ENCODE results near the gene PCDHGB7.
"Not testable (repeated sequence)": the region's sequence is repeated elsewhere in the genome, so short reads cannot be mapped to it uniquely, and the experiment has no call there.

Gene PCDHGB7

DNA sequence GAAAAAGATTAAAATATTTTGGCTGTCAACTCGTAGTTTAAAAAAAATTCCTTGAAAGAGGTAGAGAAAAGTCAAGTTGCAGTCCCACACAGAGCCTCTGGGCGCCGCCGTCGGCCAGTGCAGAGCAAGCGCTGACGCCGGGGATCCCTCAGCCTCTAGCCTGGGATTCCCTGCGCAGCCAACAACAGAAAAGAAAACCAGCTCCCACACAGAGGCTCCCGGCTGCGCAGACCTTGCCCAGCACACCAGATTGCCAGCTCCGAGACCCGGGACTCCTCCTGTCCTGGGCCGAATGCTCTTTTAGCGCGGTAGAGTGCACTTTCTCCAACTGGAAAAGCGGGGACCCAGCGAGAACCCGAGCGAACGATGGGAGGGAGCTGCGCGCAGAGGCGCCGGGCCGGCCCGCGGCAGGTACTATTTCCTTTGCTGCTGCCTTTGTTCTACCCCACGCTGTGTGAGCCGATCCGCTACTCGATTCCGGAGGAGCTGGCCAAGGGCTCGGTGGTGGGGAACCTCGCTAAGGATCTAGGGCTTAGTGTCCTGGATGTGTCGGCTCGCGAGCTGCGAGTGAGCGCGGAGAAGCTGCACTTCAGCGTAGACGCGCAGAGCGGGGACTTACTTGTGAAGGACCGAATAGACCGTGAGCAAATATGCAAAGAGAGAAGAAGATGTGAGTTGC is at the start of gene PCDHGB7:
PCDHGB7 (plus strand) TSS at position 184 of the 679 bp plus-strand sequence; CDS start at position 367, 183 bp downstream.
- peak in 4 of 14 donors; percentile 29 to 45 (median 36) for DNase-seq

DNA sequence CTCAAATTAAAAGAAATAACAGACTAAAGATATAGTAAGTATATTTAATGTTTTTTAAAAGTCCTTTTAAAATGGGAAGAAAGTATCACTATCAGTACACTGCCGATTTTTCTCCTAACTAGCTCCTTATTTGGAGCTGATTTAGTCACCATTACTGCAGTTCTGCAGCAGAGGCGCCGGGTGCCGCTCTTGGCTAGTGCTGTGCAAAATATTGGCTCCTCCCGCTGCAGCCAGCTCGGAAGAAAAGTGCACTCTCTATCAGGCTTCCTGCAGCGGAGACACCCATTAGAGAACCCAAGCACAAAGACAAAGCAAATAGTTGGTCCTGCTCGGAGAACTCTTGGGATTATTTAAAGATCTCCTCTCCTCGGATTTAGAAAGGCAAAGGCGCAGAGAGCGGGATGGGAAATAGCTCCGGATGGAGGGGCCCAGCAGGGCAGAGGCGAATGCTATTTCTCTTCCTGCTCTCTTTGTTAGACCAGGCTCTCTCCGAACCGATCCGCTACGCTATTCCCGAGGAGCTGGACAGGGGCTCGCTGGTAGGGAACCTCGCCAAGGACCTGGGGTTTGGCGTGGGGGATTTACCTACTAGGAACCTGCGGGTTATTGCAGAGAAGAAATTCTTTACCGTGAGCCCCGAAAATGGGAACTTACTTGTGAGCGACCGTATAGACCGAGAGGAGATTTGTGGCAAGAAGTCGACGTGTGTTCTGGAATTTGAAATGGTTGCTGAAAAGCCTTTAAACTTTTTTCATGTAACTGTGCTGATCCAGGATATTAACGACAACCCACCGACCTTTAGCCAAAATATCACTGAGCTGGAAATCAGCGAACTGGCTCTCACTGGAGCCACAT is 47.3 kb upstream of the PCDHGB7 start, which contains the start of gene PCDHGB3:
PCDHGB3 (plus strand) TSS at position 249 of the 855 bp plus-strand sequence; CDS start at position 402, 153 bp downstream.
- no peak for DNase-seq

DNA sequence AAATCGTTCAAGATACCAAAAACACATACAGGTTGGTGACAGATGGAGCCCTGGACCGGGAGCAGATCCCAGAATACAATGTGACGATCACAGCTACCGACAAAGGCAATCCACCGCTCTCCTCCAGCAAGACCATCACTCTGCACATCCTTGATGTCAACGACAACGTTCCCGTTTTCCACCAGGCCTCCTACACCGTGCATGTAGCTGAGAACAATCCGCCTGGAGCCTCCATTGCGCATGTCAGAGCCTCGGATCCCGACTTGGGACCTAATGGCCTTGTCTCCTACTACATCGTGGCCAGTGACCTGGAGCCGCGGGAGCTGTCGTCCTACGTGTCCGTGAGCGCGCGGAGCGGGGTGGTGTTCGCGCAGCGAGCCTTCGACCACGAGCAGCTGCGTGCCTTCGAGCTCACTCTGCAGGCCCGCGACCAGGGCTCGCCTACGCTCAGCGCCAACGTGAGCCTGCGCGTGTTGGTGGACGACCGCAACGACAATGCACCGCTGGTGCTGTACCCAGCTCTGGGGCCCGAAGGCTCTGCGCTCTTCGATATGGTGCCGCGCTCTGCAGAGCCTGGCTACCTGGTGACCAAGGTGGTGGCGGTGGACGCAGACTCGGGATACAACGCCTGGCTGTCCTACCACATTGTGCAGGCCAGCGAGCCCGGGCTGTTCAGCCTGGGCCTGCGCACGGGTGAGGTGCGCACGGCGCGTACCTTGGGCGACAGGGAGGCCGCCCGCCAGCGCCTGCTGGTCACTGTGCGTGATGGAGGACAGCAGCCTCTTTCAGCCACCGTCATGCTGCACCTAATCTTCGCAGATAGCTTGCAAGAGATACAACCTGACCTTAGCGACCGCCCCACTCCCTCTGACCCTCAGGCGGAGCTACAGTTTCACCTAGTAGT is 45.7 kb upstream of the PCDHGB7 start:
- no peak for DNase-seq

DNA sequence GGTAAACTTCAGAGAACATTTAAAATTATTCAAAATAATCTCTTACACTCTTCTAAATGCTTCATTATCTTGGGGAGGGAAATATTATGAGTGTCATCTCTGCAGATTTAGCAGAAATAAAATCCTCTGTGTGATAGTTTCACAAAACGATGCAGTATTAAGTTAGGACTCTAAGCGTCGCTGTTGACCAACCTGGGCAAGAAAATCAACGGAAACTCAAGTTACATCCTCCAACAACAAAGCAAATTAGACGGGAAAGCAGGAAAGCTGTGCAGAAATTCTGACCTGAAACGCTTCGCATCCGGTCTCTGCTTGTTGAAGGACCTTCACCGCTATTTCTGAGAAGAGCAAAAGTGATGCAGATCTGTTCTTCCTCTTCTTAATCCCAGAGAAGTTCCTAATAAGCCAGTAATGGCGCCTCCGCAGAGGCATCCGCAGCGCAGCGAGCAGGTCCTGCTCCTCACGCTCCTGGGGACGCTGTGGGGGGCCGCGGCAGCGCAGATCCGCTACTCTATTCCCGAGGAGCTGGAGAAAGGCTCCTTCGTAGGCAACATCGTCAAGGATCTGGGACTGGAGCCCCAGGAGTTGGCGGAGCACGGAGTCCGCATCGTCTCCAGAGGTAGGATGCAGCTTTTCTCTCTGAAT is 43.7 kb upstream of the PCDHGB7 start, which contains the start of gene PCDHGA6:
PCDHGA6 (plus strand) TSS at position 219 of the 645 bp plus-strand sequence; CDS start at position 412, 193 bp downstream.
- no peak for DNase-seq

DNA sequence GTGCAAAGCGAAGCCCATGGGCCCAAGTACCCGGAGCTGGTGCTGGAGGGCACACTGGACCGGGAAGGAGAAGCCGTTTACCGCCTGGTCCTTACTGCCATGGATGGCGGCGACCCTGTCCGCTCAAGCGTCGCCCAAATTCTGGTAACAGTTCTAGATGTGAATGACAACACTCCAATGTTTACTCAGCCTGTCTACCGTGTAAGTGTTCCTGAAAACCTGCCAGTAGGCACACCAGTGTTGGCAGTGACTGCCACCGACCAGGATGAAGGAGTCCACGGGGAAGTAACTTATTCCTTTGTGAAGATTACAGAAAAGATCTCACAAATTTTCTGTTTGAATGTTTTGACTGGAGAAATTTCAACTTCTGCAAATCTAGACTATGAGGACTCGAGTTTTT is 42.9 kb upstream of the PCDHGB7 start:
- DNase-seq, result no peak

DNA sequence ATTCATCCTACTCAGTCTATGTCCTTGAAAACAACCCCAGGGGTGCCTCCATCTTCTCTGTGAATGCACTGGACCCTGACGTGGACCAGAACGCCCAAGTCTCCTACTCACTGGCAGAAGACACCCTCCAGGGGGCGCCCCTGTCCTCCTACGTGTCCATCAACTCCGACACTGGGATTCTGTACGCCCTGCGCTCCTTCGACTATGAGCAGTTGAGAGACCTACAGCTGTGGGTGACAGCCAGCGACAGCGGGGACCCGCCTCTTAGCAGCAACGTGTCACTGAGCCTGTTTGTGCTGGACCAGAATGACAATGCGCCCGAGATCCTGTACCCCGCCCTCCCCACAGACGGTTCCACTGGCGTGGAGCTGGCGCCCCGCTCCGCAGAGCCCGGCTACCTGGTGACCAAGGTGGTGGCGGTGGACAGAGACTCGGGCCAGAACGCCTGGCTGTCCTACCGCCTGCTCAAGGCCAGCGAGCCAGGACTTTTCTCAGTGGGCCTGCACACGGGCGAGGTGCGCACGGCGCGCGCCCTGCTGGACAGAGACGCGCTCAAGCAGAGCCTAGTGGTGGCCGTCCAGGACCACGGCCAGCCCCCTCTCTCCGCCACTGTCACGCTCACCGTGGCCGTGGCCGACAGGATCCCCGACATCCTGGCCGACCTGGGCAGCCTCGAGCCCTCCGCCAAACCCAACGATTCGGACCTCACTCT is 41.9 kb upstream of the PCDHGB7 start:
- DNase-seq, result not testable (repeated sequence)

DNA sequence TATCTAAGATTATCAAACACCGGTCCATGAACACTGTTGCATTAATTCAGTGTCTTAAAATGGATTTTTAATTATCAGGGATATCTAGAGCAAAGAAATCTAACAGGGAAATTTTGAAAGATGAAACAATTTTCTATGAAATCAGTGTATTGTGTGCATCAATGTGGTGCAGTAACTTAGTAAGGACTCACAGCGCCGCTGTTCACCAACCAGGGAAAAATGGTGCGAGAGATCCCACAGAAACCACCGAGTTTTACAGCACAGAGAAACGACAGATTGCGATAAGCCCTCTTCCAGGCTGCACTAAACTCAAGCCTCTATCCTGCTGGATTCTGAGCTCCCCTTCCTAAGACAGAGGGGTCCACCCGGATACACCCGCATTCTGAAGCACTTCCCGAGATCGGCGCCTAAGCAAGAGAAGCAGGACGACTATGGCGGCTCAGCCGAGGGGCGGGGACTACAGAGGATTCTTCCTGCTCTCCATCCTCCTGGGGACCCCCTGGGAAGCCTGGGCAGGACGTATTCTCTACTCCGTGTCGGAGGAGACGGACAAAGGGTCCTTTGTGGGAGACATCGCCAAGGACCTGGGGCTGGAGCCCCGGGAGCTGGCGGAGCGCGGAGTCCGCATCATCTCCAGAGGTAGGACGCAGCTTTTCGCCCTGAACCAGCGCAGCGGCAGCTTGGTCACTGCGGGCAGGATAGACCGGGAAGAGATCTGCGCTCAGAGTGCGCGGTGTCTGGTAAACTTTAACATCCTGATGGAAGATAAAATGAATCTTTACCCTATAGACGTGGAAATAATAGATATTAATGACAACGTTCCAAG is 34.8 kb upstream of the PCDHGB7 start, which contains the start of gene PCDHGA7:
PCDHGA7 (plus strand) TSS at position 274 of the 826 bp plus-strand sequence; CDS start at position 432, 158 bp downstream.
- no peak for DNase-seq

DNA sequence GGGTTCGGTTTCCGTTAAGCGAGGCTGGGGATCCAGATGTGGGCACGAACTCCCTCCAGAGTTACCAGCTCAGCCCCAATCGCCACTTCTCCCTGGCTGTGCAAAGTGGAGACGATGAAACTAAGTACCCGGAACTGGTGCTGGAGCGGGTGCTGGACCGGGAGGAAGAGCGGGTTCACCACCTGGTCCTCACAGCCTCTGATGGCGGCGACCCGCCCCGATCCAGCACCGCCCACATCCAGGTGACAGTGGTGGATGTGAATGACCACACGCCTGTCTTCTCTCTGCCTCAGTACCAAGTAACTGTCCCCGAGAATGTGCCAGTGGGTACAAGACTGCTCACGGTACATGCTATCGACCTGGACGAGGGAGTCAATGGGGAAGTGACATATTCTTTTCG is 34.1 kb upstream of the PCDHGB7 start:
- no peak for DNase-seq

DNA sequence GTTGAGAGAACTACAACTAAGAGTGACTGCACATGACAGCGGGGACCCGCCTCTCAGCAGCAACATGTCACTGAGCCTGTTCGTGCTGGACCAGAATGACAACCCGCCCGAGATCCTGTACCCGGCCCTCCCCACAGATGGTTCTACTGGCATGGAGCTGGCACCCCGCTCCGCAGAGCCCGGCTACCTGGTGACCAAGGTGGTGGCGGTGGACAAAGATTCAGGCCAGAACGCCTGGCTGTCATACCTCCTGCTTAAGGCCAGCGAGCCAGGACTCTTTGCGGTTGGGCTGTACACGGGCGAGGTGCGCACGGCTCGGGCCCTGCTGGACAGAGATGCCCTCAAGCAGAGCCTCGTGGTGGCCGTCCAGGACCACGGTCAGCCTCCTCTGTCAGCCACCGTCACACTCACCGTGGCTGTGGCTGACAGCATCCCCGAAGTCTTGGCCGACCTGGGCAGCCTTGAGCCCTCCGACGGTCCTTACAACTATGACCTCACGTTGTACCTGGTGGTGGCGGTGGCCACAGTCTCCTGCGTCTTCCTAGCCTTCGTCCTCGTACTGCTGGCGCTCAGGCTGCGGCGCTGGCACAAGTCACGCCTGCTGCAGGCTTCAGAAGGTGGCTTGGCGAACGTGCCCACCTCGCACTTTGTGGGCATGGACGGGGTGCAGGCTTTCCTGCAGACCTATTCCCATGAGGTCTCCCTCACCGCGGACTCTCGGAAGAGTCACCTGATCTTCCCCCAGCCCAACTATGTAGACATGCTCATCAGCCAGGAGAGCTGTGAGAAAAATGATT is 32.8 kb upstream of the PCDHGB7 start:
- DNase-seq, result no peak

DNA sequence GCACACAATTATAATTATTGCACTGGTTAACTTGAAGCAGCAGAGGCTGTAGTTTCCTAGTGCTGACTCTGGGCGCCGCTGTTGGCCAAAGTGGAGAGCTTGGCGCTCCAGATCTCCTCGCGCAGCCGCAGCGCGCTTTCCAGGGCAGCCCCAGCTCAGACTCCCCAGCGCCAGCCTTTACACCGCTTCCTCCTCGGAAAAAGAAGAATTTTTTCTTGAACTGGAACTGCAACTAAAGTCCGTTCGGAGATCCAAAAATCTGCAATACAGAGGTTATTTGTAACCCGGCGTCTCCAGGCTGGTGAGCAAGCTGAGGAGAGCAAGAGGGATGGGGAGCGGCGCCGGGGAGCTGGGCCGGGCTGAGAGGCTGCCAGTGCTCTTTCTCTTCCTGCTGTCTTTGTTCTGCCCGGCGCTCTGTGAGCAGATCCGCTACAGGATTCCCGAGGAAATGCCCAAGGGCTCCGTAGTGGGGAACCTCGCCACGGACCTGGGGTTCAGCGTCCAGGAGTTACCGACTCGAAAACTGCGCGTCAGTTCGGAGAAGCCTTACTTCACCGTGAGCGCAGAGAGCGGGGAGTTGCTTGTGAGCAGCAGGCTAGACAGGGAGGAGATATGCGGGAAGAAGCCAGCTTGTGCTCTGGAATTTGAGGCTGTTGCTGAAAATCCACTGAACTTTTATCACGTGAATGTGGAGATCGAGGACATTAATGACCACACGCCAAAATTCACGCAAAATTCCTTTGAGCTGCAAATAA is 29.7 kb upstream of the PCDHGB7 start, which contains the start of gene PCDHGB4:
PCDHGB4 (plus strand) TSS at position 142 of the 755 bp plus-strand sequence; CDS start at position 329, 187 bp downstream.
- DNase-seq, result not testable (repeated sequence)

DNA sequence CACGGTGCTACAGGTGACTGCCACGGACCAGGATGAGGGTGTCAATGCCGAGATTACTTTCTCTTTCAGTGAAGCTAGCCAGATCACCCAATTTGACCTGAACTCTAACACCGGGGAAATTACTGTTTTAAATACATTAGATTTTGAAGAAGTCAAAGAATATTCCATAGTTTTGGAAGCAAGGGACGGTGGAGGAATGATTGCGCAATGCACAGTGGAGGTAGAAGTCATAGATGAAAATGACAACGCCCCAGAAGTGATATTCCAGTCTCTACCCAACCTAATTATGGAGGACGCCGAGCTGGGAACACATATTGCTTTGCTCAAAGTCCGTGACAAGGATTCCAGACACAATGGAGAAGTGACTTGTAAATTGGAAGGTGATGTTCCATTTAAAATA is 28.8 kb upstream of the PCDHGB7 start:
- DNase-seq, result no peak

DNA sequence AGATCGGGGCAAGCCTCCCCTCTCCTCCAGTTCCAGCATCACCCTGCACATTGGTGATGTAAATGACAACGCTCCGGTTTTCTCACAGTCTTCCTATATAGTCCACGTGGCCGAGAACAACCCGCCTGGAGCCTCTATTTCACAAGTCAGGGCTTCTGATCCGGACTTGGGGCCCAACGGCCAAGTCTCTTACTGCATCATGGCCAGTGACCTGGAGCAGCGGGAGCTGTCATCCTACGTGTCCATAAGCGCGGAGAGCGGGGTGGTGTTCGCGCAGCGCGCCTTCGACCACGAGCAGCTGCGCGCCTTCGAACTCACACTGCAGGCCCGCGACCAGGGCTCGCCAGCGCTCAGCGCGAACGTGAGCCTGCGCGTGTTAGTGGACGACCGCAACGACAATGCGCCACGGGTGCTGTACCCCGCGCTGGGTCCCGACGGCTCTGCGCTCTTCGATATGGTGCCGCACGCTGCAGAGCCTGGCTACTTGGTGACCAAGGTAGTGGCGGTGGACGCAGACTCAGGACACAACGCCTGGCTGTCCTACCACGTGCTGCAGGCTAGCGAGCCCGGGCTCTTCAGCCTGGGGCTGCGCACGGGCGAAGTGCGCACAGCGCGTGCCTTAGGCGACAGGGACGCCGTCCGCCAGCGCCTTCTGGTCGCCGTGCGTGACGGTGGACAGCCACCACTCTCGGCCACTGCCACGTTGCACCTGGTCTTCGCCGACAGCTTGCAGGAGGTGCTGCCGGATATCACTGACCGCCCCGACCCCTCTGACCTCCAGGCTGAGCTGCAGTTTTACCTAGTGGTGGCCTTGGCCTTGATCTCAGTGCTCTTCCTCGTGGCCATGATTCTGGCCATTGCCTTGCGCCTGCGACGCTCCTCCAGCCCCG is 28.1 kb upstream of the PCDHGB7 start:
- DNase-seq, result no peak

DNA sequence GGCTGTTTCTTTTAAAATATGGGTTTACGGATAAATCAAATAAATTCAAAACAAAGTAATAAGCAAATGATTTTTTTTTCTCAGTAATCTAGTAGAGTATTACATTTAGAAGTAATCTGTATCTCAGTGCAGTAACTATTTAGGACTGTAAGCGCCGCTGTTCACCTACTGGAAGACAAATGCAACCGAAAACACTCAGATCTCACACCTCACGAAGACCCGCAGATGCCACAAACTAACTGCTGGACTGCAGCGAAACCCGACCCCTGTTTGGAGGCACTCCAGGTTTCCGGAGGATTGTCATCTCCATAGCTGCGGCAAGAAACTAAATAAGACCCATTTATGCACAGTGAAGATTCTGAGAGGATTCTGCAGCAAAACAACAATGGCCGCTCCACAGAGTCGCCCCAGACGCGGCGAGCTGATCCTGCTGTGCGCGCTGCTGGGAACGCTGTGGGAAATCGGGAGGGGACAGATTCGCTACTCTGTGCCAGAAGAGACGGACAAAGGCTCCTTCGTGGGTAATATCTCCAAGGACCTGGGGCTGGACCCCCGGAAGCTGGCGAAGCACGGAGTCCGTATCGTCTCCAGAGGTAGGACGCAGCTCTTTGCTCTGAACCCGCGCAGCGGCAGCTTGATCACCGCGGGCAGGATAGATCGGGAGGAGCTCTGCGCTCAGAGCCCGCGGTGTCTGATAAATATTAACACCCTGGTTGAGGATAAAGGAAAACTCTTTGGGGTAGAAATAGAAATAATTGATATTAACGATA is 24.9 kb upstream of the PCDHGB7 start, which contains the start of gene PCDHGA8:
PCDHGA8 (plus strand) TSS at position 205 of the 770 bp plus-strand sequence; CDS start at position 386, 181 bp downstream.
- DNase-seq, result no peak

DNA sequence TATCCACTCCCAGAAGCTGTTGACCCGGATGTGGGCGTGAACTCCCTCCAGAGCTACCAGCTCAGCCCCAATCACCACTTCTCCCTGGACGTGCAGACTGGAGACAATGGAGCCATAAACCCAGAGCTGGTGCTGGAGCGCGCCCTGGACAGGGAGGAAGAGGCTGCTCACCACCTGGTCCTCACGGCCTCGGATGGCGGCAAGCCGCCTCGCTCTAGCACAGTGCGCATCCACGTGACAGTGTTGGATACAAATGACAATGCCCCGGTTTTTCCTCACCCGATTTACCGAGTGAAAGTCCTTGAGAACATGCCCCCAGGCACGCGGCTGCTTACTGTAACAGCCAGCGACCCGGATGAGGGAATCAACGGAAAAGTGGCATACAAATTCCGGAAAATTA is 24.2 kb upstream of the PCDHGB7 start:
- no peak for DNase-seq

DNA sequence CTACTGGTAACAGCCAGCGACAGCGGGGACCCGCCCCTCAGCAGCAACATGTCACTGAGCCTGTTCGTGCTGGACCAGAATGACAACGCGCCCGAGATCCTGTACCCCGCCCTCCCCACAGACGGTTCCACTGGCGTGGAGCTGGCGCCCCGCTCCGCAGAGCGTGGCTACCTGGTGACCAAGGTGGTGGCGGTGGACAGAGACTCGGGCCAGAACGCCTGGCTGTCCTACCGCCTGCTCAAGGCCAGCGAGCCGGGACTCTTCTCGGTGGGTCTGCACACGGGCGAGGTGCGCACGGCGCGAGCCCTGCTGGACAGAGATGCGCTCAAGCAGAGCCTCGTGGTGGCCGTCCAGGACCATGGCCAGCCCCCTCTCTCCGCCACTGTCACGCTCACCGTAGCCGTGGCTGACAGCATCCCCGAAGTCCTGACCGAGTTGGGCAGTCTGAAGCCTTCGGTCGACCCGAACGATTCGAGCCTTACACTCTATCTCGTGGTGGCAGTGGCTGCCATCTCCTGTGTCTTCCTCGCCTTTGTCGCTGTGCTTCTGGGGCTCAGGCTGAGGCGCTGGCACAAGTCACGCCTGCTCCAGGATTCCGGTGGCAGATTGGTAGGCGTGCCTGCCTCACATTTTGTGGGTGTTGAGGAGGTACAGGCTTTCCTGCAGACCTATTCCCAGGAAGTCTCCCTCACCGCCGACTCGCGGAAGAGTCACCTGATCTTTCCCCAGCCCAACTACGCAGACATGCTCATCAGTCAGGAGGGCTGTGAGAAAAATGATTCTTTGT is 22.9 kb upstream of the PCDHGB7 start:
- DNase-seq, result not testable (repeated sequence)

Measured in C1 segment of cervical spinal cord (tissue), 14 donors.